GM23338 (cell line): ENCODE data around the gene OMG. TPM values are rescaled to one million over a fixed set of nuclear protein-coding genes. Genes with fewer than 3 reads are reported as not detected.

ENCODE experiments used
- ATAC-seq: fragments of 200-7000 bp; cut with Tn5 transposase; 3 replicates; pipeline ENCODE4 v1.9.1; 2020
- DNase-seq: peaks from one replicate; pipeline ENCODE4 v3.0.0-alpha.2; 2015; ENCODE audit warnings: low spot score
- H2AFZ ChIP-seq: fragments of 200-600 bp; sonication (generic); 2 replicates; pipeline ENCODE4 v1.8.0; 2016; ENCODE audit warnings: antibody characterized with exemption, mild to moderate bottlenecking, moderate library complexity
- H3F3A ChIP-seq: fragments of 200-600 bp; sonication (generic); replicated peaks from 2 replicates; pipeline ENCODE4 v1.8.0; 2017; ENCODE audit warnings: antibody characterized with exemption, mixed run types, low read depth
- H3K27ac ChIP-seq: fragments of 200-600 bp; sonication (generic); 2 replicates; pipeline ENCODE4 v1.6.1; 2016; ENCODE audit warnings: low read depth
- H3K27me3 ChIP-seq: fragments of 200-600 bp; sonication (generic); 2 replicates; pipeline ENCODE4 v1.8.0; 2016; ENCODE audit warnings: mild to moderate bottlenecking, mixed run types, moderate library complexity; ENCODE audit not compliant: insufficient read depth
- H3K36me3 ChIP-seq: fragments of 200-600 bp; sonication (generic); 2 replicates; pipeline ENCODE4 v1.8.0; 2016; ENCODE audit warnings: mild to moderate bottlenecking; ENCODE audit not compliant: insufficient read depth
- H3K4me1 ChIP-seq: fragments of 200-600 bp; sonication (generic); 2 replicates; pipeline ENCODE4 v1.8.0; 2016; ENCODE audit warnings: mild to moderate bottlenecking, moderate library complexity; ENCODE audit not compliant: insufficient read depth
- H3K4me2 ChIP-seq: fragments of 200-600 bp; sonication (generic); 2 replicates; pipeline ENCODE4 v1.7.1; 2017; ENCODE audit warnings: mixed run types
- H3K4me3 ChIP-seq: fragments of 200-600 bp; sonication (generic); 2 replicates; pipeline ENCODE4 v1.6.1; 2016; ENCODE audit warnings: mixed run types
- H3K79me2 ChIP-seq: fragments of 200-600 bp; sonication (generic); replicated peaks from 2 replicates; pipeline ENCODE4 v1.8.0; 2017; ENCODE audit warnings: mild to moderate bottlenecking; ENCODE audit not compliant: insufficient read depth
- H3K9me2 ChIP-seq: fragments of 200-600 bp; sonication (generic); 2 replicates; pipeline ENCODE4 v1.8.0; 2017; ENCODE audit not compliant: insufficient read depth
- H4K20me1 ChIP-seq: fragments of 200-600 bp; sonication (generic); replicated peaks from 2 replicates; pipeline ENCODE4 v1.8.0; 2017; ENCODE audit warnings: mild to moderate bottlenecking; ENCODE audit not compliant: insufficient read depth
- H3K27ac Mint-ChIP-seq: 2 replicates; pipeline ENCODE4 v1.8.0; 2020; ENCODE audit warnings: inconsistent platforms, mild to moderate bottlenecking, moderate library complexity, mixed read lengths
- H3K27me3 Mint-ChIP-seq: 3 replicates; pipeline ENCODE4 v1.8.0; 2022; ENCODE audit warnings: low read depth, mild to moderate bottlenecking, moderate library complexity, mixed read lengths, inconsistent platforms; ENCODE audit not compliant: insufficient read depth, poor library complexity
- H3K36me3 Mint-ChIP-seq: 3 replicates; pipeline ENCODE4 v1.8.0; 2021; ENCODE audit warnings: low read depth, mild to moderate bottlenecking, inconsistent platforms, moderate library complexity, mixed read lengths
- H3K4me1 Mint-ChIP-seq: 3 replicates; pipeline ENCODE4 v1.8.0; 2020; ENCODE audit warnings: mild to moderate bottlenecking, inconsistent platforms, mixed read lengths
- H3K4me3 Mint-ChIP-seq: 3 replicates; pipeline ENCODE4 v1.8.0; 2021; ENCODE audit warnings: moderate library complexity, mild to moderate bottlenecking, inconsistent platforms, mixed read lengths
- H3K9me3 Mint-ChIP-seq: 3 replicates; pipeline ENCODE4 v1.8.0; 2020; ENCODE audit warnings: moderate library complexity, mild to moderate bottlenecking, inconsistent platforms, mixed read lengths
- CREB1 ChIP-seq: fragments of 250-450 bp; sonication (Bioruptor Pico); IDR thresholded peaks from 2 replicates; pipeline ENCODE4 v1.5.0; 2020; ENCODE audit warnings: low read depth, mild to moderate bottlenecking, moderate library complexity
- EZH2 ChIP-seq: fragments of 200-600 bp; sonication (generic); IDR thresholded peaks from one replicate; pipeline ENCODE4 v1.8.0; 2017; ENCODE audit warnings: antibody characterized with exemption, mild to moderate bottlenecking, low read depth; ENCODE audit not compliant: unreplicated experiment
- EZH2phosphoT487 ChIP-seq: fragments of 200-600 bp; sonication (generic); IDR thresholded peaks from one replicate; pipeline ENCODE4 v1.8.1; 2018; ENCODE audit warnings: antibody characterized with exemption; ENCODE audit not compliant: unreplicated experiment
- NANOG ChIP-seq: IDR thresholded peaks from 2 replicates; pipeline ENCODE4 v1.6.1; 2016; ENCODE audit warnings: antibody characterized with exemption, borderline replicate concordance
- POLR2AphosphoS5 ChIP-seq: IDR thresholded peaks from 2 replicates; pipeline ENCODE4 v1.6.1; 2016; ENCODE audit warnings: antibody characterized with exemption, low read depth
- ZNF114 ChIP-seq: fragments of 250-450 bp; sonication (Bioruptor Pico); IDR thresholded peaks from 2 replicates; pipeline ENCODE4 v1.5.0; 2020; ENCODE audit warnings: mild to moderate bottlenecking, moderate library complexity
- ZNF331 ChIP-seq: fragments of 250-450 bp; sonication (Bioruptor Pico); IDR thresholded peaks from 2 replicates; pipeline ENCODE4 v1.5.0; 2020; ENCODE audit warnings: low read depth, mild to moderate bottlenecking, moderate library complexity
- polyA plus RNA-seq: library from polyadenylated mRNA; unstranded; fragments of >200 nt; fragmentation: Nextera tagmentation; extraction: Ambion mirVana; gene quantifications from 2 replicates; pipeline ENCODE4 v1.2.1, GENCODE V29; 2016
- total RNA-seq: library from RNA; depleted of rRNA; stranded (reverse); fragments of >200 nt; shearing (Covaris generic); gene quantifications from 2 replicates; pipeline ENCODE4 v1.2.3, GENCODE V29; 2014
- TF ChIP-seq, protein P1 (sequence below): fragments of 250-450 bp; sonication (Bioruptor Pico); IDR thresholded peaks from 2 replicates; pipeline ENCODE4 v1.5.0; 2020; ENCODE audit warnings: mild to moderate bottlenecking, moderate library complexity
- TF ChIP-seq, protein P2 (sequence below): IDR thresholded peaks from one replicate; pipeline ENCODE4 v1.6.1; 2018; ENCODE audit warnings: antibody characterized with exemption; ENCODE audit not compliant: unreplicated experiment
- TF ChIP-seq, protein P3 (sequence below), 2 experiments: fragments of 200-600 bp in 1 of 2; sonication (generic) in 1 of 2; conservative IDR thresholded peaks; 2 replicates each; pipeline versions ENCODE4 v1.5.1 to v1.6.1; 2016 to 2017; ENCODE audit warnings: antibody characterized with exemption in 2 of 2, low read depth in 2 of 2, mild to moderate bottlenecking in 2 of 2, moderate library complexity in 1 of 2

The OMG gene
- total and polyA plus RNA-seq, 2 experiments from 2014 or later = 0.71 TPM; not detected in 1

DNA sequence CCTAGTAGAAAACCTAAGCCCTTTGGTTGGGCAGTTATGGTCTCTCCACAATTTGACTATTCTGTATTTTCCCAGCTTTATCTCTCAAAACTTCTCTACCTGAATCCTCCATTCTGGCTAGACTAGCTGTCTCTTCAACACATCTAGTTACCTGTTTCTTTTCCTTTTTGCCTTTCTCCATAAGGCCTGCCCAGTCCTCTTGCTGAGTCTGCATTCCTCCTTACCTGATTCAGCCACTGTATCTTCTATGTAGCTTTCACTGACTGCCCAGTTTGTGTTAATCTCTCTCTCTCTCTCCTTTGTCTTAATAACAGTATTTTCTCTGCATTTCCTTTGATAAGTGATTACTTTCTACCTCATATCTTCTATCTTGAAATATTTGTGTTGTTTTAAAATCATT is 26.5 kb upstream of the OMG start:
- no peak for ATAC-seq
- no peaks in the 10 kb centered on the region for H4K20me1 ChIP-seq
- Mint-ChIP-seq H3K4me3 (no peak overlapping the region), H3K4me1 (peaks cover 4% of the 10 kb centered on the region; the same call in 2 of the 3 replicates), H3K36me3 (no peaks in the 10 kb centered on the region), H3K9me3 (no peaks in the 10 kb centered on the region), H3K27me3 (peaks cover 4% of the 10 kb centered on the region), H3K27ac (no peak overlapping the region)
- no peaks in the 10 kb centered on the region for H3K9me2 ChIP-seq
- H3K4me3 ChIP-seq = no peak overlapping the region
- TF ChIP-seq CREB1 (CRISPR knock-in tag) (no peak), EZH2 (no peak), ZNF331 (CRISPR knock-in tag) (no peak), POLR2AphosphoS5 (no peak), NANOG (no peak), ZNF114 (CRISPR knock-in tag) (no peak), EZH2phosphoT487 (no peak)
- TF ChIP-seq, protein P1, sequence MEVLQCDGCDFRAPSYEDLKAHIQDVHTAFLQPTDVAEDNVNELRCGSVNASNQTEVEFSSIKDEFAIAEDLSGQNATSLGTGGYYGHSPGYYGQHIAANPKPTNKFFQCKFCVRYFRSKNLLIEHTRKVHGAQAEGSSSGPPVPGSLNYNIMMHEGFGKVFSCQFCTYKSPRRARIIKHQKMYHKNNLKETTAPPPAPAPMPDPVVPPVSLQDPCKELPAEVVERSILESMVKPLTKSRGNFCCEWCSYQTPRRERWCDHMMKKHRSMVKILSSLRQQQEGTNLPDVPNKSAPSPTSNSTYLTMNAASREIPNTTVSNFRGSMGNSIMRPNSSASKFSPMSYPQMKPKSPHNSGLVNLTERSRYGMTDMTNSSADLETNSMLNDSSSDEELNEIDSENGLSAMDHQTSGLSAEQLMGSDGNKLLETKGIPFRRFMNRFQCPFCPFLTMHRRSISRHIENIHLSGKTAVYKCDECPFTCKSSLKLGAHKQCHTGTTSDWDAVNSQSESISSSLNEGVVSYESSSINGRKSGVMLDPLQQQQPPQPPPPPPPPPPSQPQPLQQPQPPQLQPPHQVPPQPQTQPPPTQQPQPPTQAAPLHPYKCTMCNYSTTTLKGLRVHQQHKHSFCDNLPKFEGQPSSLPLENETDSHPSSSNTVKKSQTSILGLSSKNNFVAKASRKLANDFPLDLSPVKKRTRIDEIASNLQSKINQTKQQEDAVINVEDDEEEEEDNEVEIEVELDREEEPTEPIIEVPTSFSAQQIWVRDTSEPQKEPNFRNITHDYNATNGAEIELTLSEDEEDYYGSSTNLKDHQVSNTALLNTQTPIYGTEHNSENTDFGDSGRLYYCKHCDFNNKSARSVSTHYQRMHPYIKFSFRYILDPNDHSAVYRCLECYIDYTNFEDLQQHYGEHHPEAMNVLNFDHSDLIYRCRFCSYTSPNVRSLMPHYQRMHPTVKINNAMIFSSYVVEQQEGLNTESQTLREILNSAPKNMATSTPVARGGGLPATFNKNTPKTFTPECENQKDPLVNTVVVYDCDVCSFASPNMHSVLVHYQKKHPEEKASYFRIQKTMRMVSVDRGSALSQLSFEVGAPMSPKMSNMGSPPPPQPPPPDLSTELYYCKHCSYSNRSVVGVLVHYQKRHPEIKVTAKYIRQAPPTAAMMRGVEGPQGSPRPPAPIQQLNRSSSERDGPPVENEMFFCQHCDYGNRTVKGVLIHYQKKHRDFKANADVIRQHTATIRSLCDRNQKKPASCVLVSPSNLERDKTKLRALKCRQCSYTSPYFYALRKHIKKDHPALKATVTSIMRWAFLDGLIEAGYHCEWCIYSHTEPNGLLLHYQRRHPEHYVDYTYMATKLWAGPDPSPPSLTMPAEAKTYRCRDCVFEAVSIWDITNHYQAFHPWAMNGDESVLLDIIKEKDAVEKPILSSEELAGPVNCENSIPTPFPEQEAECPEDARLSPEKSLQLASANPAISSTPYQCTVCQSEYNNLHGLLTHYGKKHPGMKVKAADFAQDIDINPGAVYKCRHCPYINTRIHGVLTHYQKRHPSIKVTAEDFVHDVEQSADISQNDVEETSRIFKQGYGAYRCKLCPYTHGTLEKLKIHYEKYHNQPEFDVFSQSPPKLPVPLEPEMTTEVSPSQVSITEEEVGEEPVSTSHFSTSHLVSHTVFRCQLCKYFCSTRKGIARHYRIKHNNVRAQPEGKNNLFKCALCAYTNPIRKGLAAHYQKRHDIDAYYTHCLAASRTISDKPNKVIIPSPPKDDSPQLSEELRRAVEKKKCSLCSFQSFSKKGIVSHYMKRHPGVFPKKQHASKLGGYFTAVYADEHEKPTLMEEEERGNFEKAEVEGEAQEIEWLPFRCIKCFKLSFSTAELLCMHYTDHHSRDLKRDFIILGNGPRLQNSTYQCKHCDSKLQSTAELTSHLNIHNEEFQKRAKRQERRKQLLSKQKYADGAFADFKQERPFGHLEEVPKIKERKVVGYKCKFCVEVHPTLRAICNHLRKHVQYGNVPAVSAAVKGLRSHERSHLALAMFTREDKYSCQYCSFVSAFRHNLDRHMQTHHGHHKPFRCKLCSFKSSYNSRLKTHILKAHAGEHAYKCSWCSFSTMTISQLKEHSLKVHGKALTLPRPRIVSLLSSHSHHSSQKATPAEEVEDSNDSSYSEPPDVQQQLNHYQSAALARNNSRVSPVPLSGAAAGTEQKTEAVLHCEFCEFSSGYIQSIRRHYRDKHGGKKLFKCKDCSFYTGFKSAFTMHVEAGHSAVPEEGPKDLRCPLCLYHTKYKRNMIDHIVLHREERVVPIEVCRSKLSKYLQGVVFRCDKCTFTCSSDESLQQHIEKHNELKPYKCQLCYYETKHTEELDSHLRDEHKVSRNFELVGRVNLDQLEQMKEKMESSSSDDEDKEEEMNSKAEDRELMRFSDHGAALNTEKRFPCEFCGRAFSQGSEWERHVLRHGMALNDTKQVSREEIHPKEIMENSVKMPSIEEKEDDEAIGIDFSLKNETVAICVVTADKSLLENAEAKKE (CRISPR knock-in tag) = no peak
- TF ChIP-seq, protein P2, sequence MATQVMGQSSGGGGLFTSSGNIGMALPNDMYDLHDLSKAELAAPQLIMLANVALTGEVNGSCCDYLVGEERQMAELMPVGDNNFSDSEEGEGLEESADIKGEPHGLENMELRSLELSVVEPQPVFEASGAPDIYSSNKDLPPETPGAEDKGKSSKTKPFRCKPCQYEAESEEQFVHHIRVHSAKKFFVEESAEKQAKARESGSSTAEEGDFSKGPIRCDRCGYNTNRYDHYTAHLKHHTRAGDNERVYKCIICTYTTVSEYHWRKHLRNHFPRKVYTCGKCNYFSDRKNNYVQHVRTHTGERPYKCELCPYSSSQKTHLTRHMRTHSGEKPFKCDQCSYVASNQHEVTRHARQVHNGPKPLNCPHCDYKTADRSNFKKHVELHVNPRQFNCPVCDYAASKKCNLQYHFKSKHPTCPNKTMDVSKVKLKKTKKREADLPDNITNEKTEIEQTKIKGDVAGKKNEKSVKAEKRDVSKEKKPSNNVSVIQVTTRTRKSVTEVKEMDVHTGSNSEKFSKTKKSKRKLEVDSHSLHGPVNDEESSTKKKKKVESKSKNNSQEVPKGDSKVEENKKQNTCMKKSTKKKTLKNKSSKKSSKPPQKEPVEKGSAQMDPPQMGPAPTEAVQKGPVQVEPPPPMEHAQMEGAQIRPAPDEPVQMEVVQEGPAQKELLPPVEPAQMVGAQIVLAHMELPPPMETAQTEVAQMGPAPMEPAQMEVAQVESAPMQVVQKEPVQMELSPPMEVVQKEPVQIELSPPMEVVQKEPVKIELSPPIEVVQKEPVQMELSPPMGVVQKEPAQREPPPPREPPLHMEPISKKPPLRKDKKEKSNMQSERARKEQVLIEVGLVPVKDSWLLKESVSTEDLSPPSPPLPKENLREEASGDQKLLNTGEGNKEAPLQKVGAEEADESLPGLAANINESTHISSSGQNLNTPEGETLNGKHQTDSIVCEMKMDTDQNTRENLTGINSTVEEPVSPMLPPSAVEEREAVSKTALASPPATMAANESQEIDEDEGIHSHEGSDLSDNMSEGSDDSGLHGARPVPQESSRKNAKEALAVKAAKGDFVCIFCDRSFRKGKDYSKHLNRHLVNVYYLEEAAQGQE = no peak
- TF ChIP-seq, protein P3, sequence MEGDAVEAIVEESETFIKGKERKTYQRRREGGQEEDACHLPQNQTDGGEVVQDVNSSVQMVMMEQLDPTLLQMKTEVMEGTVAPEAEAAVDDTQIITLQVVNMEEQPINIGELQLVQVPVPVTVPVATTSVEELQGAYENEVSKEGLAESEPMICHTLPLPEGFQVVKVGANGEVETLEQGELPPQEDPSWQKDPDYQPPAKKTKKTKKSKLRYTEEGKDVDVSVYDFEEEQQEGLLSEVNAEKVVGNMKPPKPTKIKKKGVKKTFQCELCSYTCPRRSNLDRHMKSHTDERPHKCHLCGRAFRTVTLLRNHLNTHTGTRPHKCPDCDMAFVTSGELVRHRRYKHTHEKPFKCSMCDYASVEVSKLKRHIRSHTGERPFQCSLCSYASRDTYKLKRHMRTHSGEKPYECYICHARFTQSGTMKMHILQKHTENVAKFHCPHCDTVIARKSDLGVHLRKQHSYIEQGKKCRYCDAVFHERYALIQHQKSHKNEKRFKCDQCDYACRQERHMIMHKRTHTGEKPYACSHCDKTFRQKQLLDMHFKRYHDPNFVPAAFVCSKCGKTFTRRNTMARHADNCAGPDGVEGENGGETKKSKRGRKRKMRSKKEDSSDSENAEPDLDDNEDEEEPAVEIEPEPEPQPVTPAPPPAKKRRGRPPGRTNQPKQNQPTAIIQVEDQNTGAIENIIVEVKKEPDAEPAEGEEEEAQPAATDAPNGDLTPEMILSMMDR (conservative IDR thresholded peaks at IDR 0.05; ENCODE audit: low read depth in 2 of 2) = no peak
- H3K79me2 ChIP-seq = no peaks in the 10 kb centered on the region
- H3K27me3 ChIP-seq = no peaks in the 10 kb centered on the region
- DNase-seq = no peak
- H2AFZ ChIP-seq = no peak overlapping the region
- H3K27ac ChIP-seq = no peak overlapping the region
- H3K4me2 ChIP-seq = no peak overlapping the region
- H3K4me1 ChIP-seq = peaks cover 8% of the 10 kb centered on the region; the same call in 1 of the 2 replicates
- H3K36me3 ChIP-seq = no peaks in the 10 kb centered on the region
- no peaks in the 10 kb centered on the region for H3F3A ChIP-seq
